H9 (cell line): ENCODE data around the gene TMEM132D. TPM values are rescaled to one million over a fixed set of nuclear protein-coding genes. Genes with fewer than 3 reads are reported as not detected.

Experiments
- DNase-seq: peaks from one replicate; pipeline ENCODE4 v3.0.0-alpha.2; 2017
- H2AFZ ChIP-seq: one replicate; pipeline ENCODE4 v1.6.1; 2013; ENCODE audit warnings: mild to moderate bottlenecking, low read length, control low read depth, moderate library complexity
- H2AK5ac ChIP-seq: 2 replicates; pipeline ENCODE4 v1.6.1; 2013; ENCODE audit warnings: low read length, control low read depth, mixed read lengths; ENCODE audit not compliant: insufficient read length
- H2BK120ac ChIP-seq: one replicate; pipeline ENCODE4 v1.6.1; 2013; ENCODE audit warnings: low read depth, mild to moderate bottlenecking, low read length, control low read depth, inconsistent platforms; ENCODE audit not compliant: poor library complexity, severe bottlenecking
- H2BK12ac ChIP-seq: 2 replicates; pipeline ENCODE4 v1.6.1; 2013; ENCODE audit warnings: low read length, control low read depth, mixed read lengths, low read depth; ENCODE audit not compliant: insufficient read length
- H2BK15ac ChIP-seq: 2 replicates; pipeline ENCODE4 v1.6.1; 2013; ENCODE audit warnings: low read depth, low read length, control low read depth
- H2BK20ac ChIP-seq: one replicate; pipeline ENCODE4 v1.6.1; 2013; ENCODE audit warnings: low read depth, mild to moderate bottlenecking, low read length, control low read depth, inconsistent platforms; ENCODE audit not compliant: poor library complexity, severe bottlenecking
- H2BK5ac ChIP-seq: 2 replicates; pipeline ENCODE4 v1.6.1; 2013; ENCODE audit warnings: low read length, control low read depth, mixed read lengths; ENCODE audit not compliant: insufficient read length
- H3K14ac ChIP-seq: 2 replicates; pipeline ENCODE4 v1.6.1; 2013; ENCODE audit warnings: low read length, control low read depth; ENCODE audit not compliant: insufficient read depth
- H3K18ac ChIP-seq: 2 replicates; pipeline ENCODE4 v1.6.1; 2013; ENCODE audit warnings: low read depth, mild to moderate bottlenecking, mixed read lengths, low read length, control low read depth; ENCODE audit not compliant: insufficient read length
- H3K23ac ChIP-seq: 2 replicates; pipeline ENCODE4 v1.6.1; 2013; ENCODE audit warnings: low read length, control low read depth, mixed read lengths, low read depth; ENCODE audit not compliant: insufficient read length
- H3K23me2 ChIP-seq: 2 replicates; pipeline ENCODE4 v1.6.1; 2013; ENCODE audit warnings: low read depth, mild to moderate bottlenecking, mixed read lengths, low read length, control low read depth; ENCODE audit not compliant: insufficient read length, poor library complexity, severe bottlenecking
- H3K27ac ChIP-seq: 2 replicates; pipeline ENCODE4 v1.5.1; 2013; ENCODE audit warnings: low read length, control low read depth, mixed read lengths, low read depth; ENCODE audit not compliant: insufficient read length
- H3K27me3 ChIP-seq: 2 replicates; pipeline ENCODE4 v1.6.1; 2013; ENCODE audit warnings: low read length, control low read depth, inconsistent platforms; ENCODE audit not compliant: insufficient read depth
- H3K4ac ChIP-seq: 2 replicates; pipeline ENCODE4 v1.6.1; 2013; ENCODE audit warnings: low read depth, mild to moderate bottlenecking, control low read depth, inconsistent platforms, low read length, moderate library complexity
- H3K4me1 ChIP-seq: 2 replicates; pipeline ENCODE4 v1.6.1; 2013; ENCODE audit warnings: low read length, control low read depth, inconsistent platforms; ENCODE audit not compliant: insufficient read depth
- H3K4me2 ChIP-seq: 2 replicates; pipeline ENCODE4 v1.6.1; 2013; ENCODE audit warnings: low read length, control low read depth, mixed read lengths; ENCODE audit not compliant: insufficient read length, insufficient read depth
- H3K56ac ChIP-seq: 2 replicates; pipeline ENCODE4 v1.6.1; 2013; ENCODE audit warnings: low read depth, mild to moderate bottlenecking, mixed read lengths, low read length, control low read depth; ENCODE audit not compliant: insufficient read length
- H3K79me1 ChIP-seq: 2 replicates; pipeline ENCODE4 v1.6.1; 2013; ENCODE audit warnings: low read depth, mild to moderate bottlenecking, moderate library complexity, low read length, control low read depth, inconsistent platforms; ENCODE audit not compliant: insufficient read depth, poor library complexity, severe bottlenecking
- H3K79me2 ChIP-seq: 2 replicates; pipeline ENCODE4 v1.6.1; 2013; ENCODE audit warnings: low read length, control low read depth, inconsistent platforms; ENCODE audit not compliant: insufficient read depth
- H3K9ac ChIP-seq: 2 replicates; pipeline ENCODE4 v1.6.1; 2013; ENCODE audit warnings: low read length, control low read depth, mixed read lengths; ENCODE audit not compliant: insufficient read length; ENCODE audit errors: extremely low read depth
- H3K9me3 ChIP-seq: one replicate; pipeline ENCODE4 v1.6.1; 2013; ENCODE audit warnings: low read depth, low read length, inconsistent platforms; ENCODE audit not compliant: control insufficient read depth
- H3T11ph ChIP-seq: one replicate; pipeline ENCODE4 v1.6.1; 2013; ENCODE audit warnings: mild to moderate bottlenecking, low read length, control low read depth, inconsistent platforms
- H4K20me1 ChIP-seq: one replicate; pipeline ENCODE4 v1.6.1; 2013; ENCODE audit not compliant: control insufficient read depth, insufficient read length, insufficient read depth
- H4K5ac ChIP-seq: 2 replicates; pipeline ENCODE4 v1.6.1; 2013; ENCODE audit warnings: low read depth, mild to moderate bottlenecking, mixed read lengths, low read length, control low read depth; ENCODE audit not compliant: insufficient read length
- H4K8ac ChIP-seq: replicated peaks from 2 replicates; pipeline ENCODE4 v1.6.1; 2013; ENCODE audit warnings: low read length, control low read depth, mixed read lengths, low read depth; ENCODE audit not compliant: insufficient read length
- H4K91ac ChIP-seq: 2 replicates; pipeline ENCODE4 v1.6.1; 2013; ENCODE audit warnings: low read depth, mild to moderate bottlenecking, moderate library complexity, mixed read lengths, low read length, control low read depth; ENCODE audit not compliant: insufficient read length
- H3K27ac Mint-ChIP-seq, 3 experiments: 2 replicates in 2 of 3; 3 replicates in 1 of 3; pipeline ENCODE4 v1.8.0; 2020 to 2021; ENCODE audit warnings: mixed read lengths in 3 of 3, mild to moderate bottlenecking in 1 of 3, moderate library complexity in 1 of 3
- H3K27me3 Mint-ChIP-seq: 2 replicates; pipeline ENCODE4 v1.8.0; 2021; ENCODE audit warnings: low read depth, mild to moderate bottlenecking, moderate library complexity, mixed read lengths
- H3K36me3 Mint-ChIP-seq, 3 experiments: 2 replicates in 2 of 3; 3 replicates in 1 of 3; pipeline ENCODE4 v1.8.0; 2020 to 2021; ENCODE audit warnings: low read depth in 3 of 3, mixed read lengths in 3 of 3; ENCODE audit not compliant: insufficient read depth in 1 of 3
- H3K4me1 Mint-ChIP-seq, 2 experiments: 2 replicates each; pipeline ENCODE4 v1.8.0; 2020; ENCODE audit warnings: mixed read lengths in 2 of 2
- H3K4me3 Mint-ChIP-seq, 2 experiments: 2 replicates in 1 of 2; 3 replicates in 1 of 2; pipeline ENCODE4 v1.8.0; 2020 to 2021; ENCODE audit warnings: mild to moderate bottlenecking in 2 of 2, mixed read lengths in 2 of 2, moderate library complexity in 1 of 2
- H3K9me3 Mint-ChIP-seq, 2 experiments: 2 replicates in 1 of 2; 3 replicates in 1 of 2; pipeline ENCODE4 v1.8.0; 2020; ENCODE audit warnings: mild to moderate bottlenecking in 2 of 2, mixed read lengths in 2 of 2, moderate library complexity in 1 of 2
- CTCF ChIP-seq: fragments of 200-600 bp; sonication (generic); conservative IDR thresholded peaks from 3 replicates; pipeline ENCODE4 v1.8.0; 2021; ENCODE audit warnings: antibody characterized with exemption, mild to moderate bottlenecking
- WGBS: extraction: QIAGEN DNeasy Blood & Tissue Kit; methylation state at CpG from one replicate; pipeline ENCODE4 v1.1.7; 2013; ENCODE audit warnings: missing lambda C conversion rate, low lambda C conversion rate, mixed read lengths; ENCODE audit not compliant: insufficient read length; ENCODE audit errors: extremely low coverage; 5-methylcytosine and 5-hydroxymethylcytosine counted together
- total RNA-seq: library from RNA; stranded (reverse); gene quantifications from 2 replicates; pipeline ENCODE4 v1.2.1, GENCODE V29; 2021

Gene TMEM132D
- total RNA-seq, 1 experiment from 2014 or later = 6.1 TPM

GRCh38 chr12:129162805-129163204, 741.0 kb downstream of the TMEM132D start:
- Histone ChIP-seq H2BK120ac (no peak overlapping the region), H3K18ac (no peak overlapping the region), H4K5ac (no peak overlapping the region), H3K4ac (no peak overlapping the region), H4K8ac (no peak overlapping the region), H2AFZ (no peak overlapping the region), H2BK20ac (no peak overlapping the region), H3K27me3 (no peaks in the 10 kb centered on the region), H4K91ac (no peak overlapping the region), H4K20me1 (no peaks in the 10 kb centered on the region), H3K56ac (no peak overlapping the region), H3K79me2 (no peaks in the 10 kb centered on the region), H3T11ph (no peak overlapping the region), H2BK5ac (no peak overlapping the region), H3K23me2 (no peaks in the 10 kb centered on the region), H3K14ac (no peak overlapping the region), H3K9ac (no peak overlapping the region), H3K27ac (no peak overlapping the region), H3K4me1 (peaks cover 4% of the 10 kb centered on the region; the same call in 1 of the 2 replicates), H3K4me2 (no peak overlapping the region), H2AK5ac (no peak overlapping the region), H3K9me3 (no peaks in the 10 kb centered on the region), H2BK12ac (no peak overlapping the region), H2BK15ac (no peak overlapping the region), H3K79me1 (no peaks in the 10 kb centered on the region), H3K23ac (no peak overlapping the region)
- no peak overlapping the region for H3K4me3 Mint-ChIP-seq
- WGBS = no CpG with 5 or more reads among the region's 4 CpGs
- H3K27ac Mint-ChIP-seq = peak overlapping the region in 1 of 3 experiments; percentile 40; a peak in 1 of 7 replicates
- peak; percentile 27; the same call in 1 of the 3 replicates for TF ChIP-seq CTCF
- peaks cover 14 to 15% of the 10 kb centered on the region in 2 experiments for H3K4me1 Mint-ChIP-seq
- no peak for DNase-seq
- H3K27me3 Mint-ChIP-seq = peaks cover 2% of the 10 kb centered on the region; the same call in 1 of the 2 replicates
- peaks cover 12 to 22% of the 10 kb centered on the region in 2 experiments for H3K9me3 Mint-ChIP-seq
- H3K36me3 Mint-ChIP-seq = peaks cover 0 to 24% (median 23%) of the 10 kb centered on the region in 3 experiments; a peak in 5 of 7 replicates
